HG03066 (cell line): Measurements from ENCODE around the gene DDIT3.

Source experiments
- ATAC-seq: cut with Tn5 transposase; IDR thresholded peaks from one replicate; pipeline ENCODE4 v1.9.1; 2021; ENCODE audit warnings: low read depth; ENCODE audit not compliant: unreplicated experiment

DDIT3 gene

GRCh38 chr12:57488402-57489156, 31.7 kb downstream of the DDIT3 start:
- ATAC-seq: no peak

- ATAC-seq: peak; percentile 99
These were observed 32.5 kb downstream of the DDIT3 start, which contains the start of gene MARS1 for GRCh38 chr12:57487597-57488401. Gene MARS1 (plus strand): TSS chr12:57488068. CDS start chr12:57488091, 23 bp downstream.

DNA sequence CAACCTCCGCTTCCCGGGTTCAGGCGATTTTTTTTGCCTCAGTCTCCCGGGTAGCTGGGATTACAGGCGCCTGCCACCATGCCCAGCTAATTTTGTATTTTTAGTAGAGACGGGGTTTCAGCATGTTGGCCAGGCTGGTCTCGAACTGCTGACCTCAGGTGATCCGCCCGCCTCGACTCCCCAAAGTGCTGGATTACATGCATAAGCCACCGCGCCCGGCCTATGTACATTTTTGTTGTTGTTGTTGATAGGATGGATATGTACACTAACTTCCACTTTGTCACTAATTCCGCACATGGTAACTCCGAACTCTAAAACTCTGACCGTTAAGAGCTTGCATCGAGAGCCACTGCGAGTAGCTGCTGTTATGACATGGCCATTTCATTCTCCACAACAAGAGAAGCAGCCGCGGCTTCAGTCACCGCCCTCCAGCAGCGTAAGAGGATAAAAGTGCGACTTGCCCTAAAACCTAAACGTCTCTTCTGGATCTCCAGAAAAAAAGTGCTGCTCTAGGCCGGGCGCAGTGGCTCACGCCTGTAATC, 33.2 kb downstream of the DDIT3 start:
- no peak for ATAC-seq

GRCh38 chr12:57485695-57486094, 34.6 kb downstream of the DDIT3 start:
- ATAC-seq: no peak

DNA sequence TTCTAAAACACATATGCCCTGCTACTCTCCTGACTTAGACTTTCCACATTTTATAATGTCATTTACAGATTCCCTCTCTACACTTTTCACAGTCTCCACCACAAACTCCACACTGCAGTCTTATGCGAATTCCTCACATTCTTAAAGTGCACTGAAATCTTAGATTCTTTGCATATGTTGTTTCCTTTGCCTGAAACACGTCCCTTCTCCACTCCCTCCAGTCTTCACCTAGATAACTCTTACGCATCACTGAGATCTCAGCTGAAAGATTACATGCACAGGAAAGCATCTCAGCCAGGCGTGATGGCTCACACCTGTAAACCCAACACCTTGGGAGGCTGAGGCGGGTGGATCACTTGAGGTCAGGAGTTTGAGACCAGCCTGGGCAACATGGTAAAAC, 36.8 kb downstream of the DDIT3 start:
- ATAC-seq: no peak

DNA sequence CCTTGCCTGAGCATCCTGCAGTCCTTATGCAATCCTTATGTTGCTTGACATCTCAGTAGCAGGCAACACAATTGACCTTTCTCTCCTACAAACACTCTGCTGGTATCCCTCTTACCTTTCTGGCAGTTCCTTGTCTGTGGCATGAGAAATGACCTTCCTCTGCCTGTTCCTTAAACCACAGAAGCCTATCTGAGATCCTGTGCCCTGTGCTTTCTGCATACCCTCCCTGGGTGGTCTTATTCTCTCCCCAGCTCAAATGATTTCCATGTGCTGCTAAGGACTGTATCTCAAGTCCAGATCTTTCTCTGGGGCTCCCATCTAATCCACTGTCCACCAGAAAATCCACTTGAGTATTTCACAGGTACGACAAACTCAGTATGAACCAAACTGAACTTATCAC, 38.6 kb downstream of the DDIT3 start:
- no peak for ATAC-seq

DNA sequence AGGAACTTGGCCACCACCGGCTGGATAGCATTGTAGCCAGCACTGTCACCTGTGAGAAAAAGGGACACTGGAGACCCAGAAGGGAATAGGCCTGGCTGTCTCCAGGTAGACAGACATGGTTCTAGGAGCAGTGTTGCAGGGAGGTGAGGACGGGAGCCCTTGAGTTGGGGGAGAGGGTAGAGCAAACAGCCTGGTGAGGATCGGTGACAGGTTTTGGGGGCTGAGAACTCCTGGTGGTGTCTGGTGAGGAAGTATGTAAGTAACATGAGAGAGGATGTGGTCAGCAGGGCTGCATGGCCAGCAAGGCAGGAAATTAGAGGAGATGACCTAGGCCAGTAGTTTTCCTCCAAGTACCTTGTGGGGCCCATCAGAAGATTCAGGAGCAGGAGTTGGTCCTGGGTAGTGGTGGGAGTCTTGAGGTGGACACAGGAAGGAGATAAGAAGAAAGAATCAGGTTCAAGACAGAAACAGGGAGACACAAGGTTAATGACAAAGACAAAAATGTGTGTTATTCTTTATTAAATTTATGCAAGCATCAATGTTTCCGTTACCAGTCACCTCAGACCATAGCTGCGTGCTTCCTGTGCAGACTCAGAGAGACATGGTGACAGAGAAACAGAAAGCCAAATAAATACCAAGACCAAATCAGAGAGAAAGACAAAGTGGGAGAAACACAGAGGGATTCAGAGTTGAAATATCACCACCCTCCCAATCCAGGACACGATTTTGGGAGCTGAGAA, 40.8 kb downstream of the DDIT3 start, which contains the start of gene ARHGAP9:
Gene ARHGAP9, minus strand, starts transcription at position 491 of the 740 bp plus-strand sequence. Its CDS starts 460 bp downstream, at position 31.
- no peak for ATAC-seq

DNA sequence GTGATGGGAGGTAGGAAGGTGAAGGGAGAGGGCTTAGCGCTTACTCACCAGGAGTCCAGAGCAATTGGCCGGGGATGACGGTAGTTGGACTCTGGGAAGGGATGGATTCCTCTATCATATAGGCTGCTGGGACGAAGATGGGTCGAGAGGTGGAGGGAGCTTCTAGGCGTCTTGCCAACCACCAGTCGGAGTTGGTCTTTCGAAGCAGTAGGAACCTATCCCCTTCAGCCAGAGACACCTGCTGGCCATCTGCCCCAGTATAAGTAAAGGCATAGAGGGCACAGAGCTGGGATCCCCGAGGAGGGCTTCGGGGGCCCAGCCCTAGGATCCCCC, 41.3 kb downstream of the DDIT3 start:
- ATAC-seq: no peak

DNA sequence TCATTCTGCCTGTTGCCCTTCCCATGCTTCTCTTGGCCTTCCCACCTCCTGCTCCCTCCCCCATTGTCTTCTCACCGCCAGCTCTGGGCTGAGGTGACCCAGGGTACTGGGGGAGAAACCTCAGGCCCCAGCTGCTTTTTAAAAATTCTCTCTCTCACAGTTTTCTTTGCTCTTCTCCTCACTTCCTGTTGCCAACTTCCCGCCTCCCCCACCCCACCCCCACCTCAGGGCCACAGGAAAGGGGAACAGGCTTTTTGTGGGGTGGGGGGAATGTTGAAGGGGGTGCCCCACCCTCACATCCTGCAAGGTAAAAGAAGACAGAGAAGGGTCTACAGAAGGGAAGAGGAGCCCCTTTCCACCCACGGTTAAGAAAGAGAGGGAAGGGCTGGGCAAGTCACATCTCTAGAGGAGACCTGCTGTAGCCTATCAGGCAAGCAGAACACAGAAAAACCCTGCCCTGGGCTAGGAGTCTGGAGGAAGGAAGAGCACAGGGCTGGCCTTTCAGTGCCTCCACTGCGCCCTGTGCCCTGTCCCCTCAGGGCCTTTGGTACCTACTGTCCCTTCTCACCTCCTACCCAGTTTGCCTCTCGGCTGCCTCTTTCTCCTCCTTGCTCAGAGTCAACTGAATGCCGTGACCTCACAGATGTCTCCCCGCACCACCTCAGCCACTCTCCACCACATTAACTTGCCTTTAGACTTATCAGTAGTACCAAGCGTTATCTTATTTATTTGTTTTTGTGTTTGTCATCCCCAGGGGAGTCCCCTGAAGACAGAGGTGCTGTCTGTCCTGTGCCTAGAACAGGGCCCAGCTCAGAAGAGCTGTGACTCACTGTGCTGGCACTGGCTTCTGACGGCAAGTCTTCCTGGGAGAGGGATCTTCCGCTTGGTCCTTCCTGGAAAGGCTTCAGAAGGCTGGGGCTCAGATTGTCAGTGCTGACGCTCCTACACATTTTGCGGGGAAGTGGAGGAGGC, 42.3 kb downstream of the DDIT3 start:
- no peak for ATAC-seq

DNA sequence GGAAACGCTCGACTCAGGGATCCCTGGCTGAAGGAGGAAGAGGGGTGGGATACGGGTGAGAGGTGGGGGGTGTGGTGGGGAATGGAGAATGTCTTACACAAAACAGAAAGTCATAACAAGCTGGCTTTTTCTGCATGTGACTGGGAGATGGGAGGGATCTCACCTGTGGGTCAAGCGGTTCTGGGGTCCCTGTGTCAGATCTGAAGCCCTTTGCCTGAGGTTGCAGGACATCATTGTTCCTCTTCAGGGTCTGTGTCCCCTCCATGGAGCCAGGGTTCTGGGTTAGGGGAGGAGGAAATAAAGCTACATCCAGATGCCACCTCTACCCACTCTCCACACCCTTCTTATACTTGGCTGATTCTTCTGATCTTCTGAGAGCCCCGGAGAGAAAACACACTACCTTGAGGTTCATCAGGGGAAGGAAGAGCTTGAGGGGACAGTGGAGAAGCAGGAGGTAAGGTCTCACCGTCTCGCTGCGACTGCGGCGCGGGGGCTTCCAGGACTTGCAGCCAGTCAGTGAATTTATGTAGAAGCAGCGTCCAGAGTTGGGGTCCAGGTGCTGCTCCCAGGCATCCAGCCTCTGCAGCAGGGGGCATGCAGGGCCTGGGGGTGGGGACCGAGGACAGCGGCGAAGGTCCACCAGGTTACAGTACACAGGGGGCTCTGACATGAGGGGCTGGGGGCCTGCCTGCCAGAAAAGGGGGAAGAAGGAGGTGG, 43.2 kb downstream of the DDIT3 start:
- ATAC-seq: no peak

- peak; percentile 37 for ATAC-seq
These were observed 43.9 kb downstream of the DDIT3 start for GRCh38 chr12:57476162-57476992.

DNA sequence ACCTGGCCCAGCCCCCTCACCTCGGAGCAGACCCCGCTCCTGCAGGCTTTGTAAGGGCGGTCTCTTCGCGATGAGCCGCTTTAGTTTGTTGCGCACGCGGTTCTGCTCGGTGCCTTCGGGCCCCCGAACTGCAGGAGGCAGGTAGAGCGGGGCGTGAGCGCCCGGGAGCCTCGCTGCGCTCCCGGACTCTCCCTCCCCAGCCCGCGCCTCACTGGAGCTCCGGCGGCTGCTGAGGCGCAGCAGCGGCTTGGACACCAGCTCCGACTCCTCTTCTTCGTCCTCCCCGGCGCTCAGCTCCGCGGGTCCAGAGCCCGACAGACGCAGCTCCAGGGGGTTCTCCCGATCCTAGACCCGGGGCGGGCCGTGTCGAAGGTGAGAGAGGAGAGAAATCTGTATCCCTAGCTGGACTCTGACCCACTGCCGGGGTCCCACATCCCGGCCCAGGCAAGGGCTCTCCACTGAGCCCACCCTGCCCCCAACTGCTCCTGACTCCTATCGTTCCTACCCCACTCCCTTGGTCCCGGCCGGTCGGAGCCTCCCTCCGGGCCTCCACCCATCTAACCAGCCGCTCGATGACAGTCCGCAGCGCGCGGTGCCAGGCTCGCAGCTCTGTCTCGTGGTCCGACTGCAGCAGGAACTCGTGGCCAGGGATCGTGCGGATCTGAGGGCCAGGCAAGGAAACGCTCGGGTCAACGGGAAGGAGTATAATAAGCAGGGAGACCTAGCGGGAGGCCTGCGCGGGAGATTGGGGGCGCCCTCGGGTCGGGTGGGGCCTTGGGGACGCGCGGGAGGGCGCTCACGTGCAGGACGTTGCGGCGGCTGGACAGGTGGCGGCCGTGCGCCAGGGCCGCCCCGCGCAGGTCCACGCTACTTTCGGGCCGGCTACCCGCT, 44.8 kb downstream of the DDIT3 start:
- ATAC-seq: peak; percentile 8

- ATAC-seq: no peak
These were observed 45.5 kb downstream of the DDIT3 start for GRCh38 chr12:57474862-57475261.

GRCh38 chr12:57474430-57474829, 45.9 kb downstream of the DDIT3 start:
- no peak for ATAC-seq

GRCh38 chr12:57473886-57474285, 46.4 kb downstream of the DDIT3 start:
- no peak for ATAC-seq

DNA sequence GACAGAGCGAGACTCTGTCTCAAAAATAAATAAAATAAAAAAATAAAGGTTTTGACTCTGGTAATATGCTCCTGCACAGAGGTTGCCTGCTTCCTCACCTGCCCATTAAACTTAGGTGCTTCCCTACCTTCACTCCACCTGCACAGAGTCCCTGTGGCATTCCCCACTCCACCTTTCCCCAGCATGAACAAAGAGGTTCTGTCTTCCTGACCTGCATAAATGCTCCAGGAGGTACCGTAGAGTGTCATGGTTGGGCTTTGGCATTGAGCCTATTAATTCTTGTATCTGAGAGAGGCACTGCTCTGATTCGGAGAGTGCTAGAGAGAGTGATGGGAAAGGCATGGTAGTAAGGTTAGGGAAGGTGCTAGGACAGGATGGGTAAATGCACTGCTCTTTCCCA, 46.9 kb downstream of the DDIT3 start:
- ATAC-seq: no peak

GRCh38 chr12:57472391-57472790, 47.9 kb downstream of the DDIT3 start:
- no peak for ATAC-seq
